ENCODE data around the gene MORN1. TPM values are rescaled to one million over a fixed set of nuclear protein-coding genes. Genes with fewer than 3 reads are reported as not detected.

MORN1 gene
- total and polyA plus RNA-seq, 2 of the 8 experiments (the other 6 are each of a cell fraction or from before 2014, with no cell fraction given) = 5.0 to 9.1 TPM

GRCh38 chr1:2363847-2364513, 27.4 kb downstream of the MORN1 start (continued):
- TF ChIP-seq CHD7 (IDR thresholded peaks at IDR 0.05; ENCODE audit: insufficient replicate concordance, low read length) (no peak), CTCF (IDR thresholded peaks at IDR 0.05; ENCODE audit: control extremely low read depth in 1 of 3, insufficient read depth in 1 of 3, low read depth in 1 of 3, low read length in 3 of 3) (no peak)

Data from H1 (cell line).